ENCODE data around the gene TOR2A.

- TF ChIP-seq CTCF (IDR thresholded peaks at IDR 0.05; ENCODE audit: low read depth, low read length) (no peak), EZH2phosphoT487 (IDR thresholded peaks at IDR 0.05; ENCODE audit: low read depth) (no peak)
These were observed 45.6 kb downstream of the TOR2A start for GRCh38 chr9:127689329-127690000.

Data from OCI-LY3 (cell line).